Uterus (tissue), 4 donors: ENCODE results near the gene RGS11. TPM values are rescaled to one million over a fixed set of nuclear protein-coding genes. Genes with fewer than 3 reads are reported as not detected.

Experiments used
- DNase-seq, 2 donors: peaks; one replicate each; pipeline ENCODE4 v3.0.0-alpha.2; 2019 to 2020
- H3K27ac ChIP-seq, 2 donors: fragments of 200-600 bp; sonication (generic); 1 replicate in 1 of 2; 2 replicates in 1 of 2; pipeline ENCODE4 v1.5.1; 2016 to 2018
- H3K27me3 ChIP-seq, 2 donors: fragments of 200-600 bp; sonication (generic); one replicate each; pipeline ENCODE4 v1.5.1; 2018 to 2019; ENCODE audit warnings: control low read depth in 1 of 2
- H3K36me3 ChIP-seq, 2 donors: fragments of 200-600 bp; sonication (generic); one replicate each; pipeline ENCODE4 v1.5.1; 2019; ENCODE audit warnings: control low read depth in 1 of 2
- H3K4me1 ChIP-seq, 2 donors: fragments of 200-600 bp; sonication (generic); one replicate each; pipeline ENCODE4 v1.5.1; 2018 to 2019; ENCODE audit warnings: control low read depth in 1 of 2
- H3K4me3 ChIP-seq, 2 donors: fragments of 200-600 bp; sonication (generic); 1 replicate in 1 of 2; 2 replicates in 1 of 2; pipeline ENCODE4 v1.5.1; 2018 to 2019; ENCODE audit warnings: mild to moderate bottlenecking in 1 of 2
- H3K9me3 ChIP-seq, 2 donors: fragments of 200-600 bp; sonication (generic); one replicate each; pipeline ENCODE4 v1.5.1; 2019; ENCODE audit warnings: control low read depth in 1 of 2
- POLR2A ChIP-seq, 2 donors: fragments of 450-650 bp; IDR thresholded peaks; one replicate each; pipeline ENCODE4 v1.6.1; 2016; ENCODE audit warnings: antibody characterized with exemption in 2 of 2, mild to moderate bottlenecking in 1 of 2, moderate library complexity in 1 of 2
- intact Hi-C: fragments of 100-400 bp; cut with DNase I; formaldehyde crosslinking; loops from one replicate; pipeline ENCODE4 v1.15.1; 2023; ENCODE audit warnings: low total_unique reads
- total RNA-seq, 4 donors: library from RNA; depleted of rRNA in 3 of 4; stranded (reverse); fragments of >200 nt in 3 of 4; gene quantifications; one replicate each; pipeline versions ENCODE4 v1.1.0 to v1.2.4, GENCODE V29; 2014 to 2023
- TF ChIP-seq, protein P1 (sequence below), 4 experiments: fragments of 200-600 bp in 2 of 4; fragments of 450-650 bp in 2 of 4; sonication (generic) in 2 of 4; IDR thresholded peaks; one replicate each; pipeline ENCODE4 v1.5.1; 2016 to 2019; ENCODE audit warnings: antibody characterized with exemption in 4 of 4, mild to moderate bottlenecking in 2 of 4, moderate library complexity in 1 of 4
- donor health status: DM: yes; HTN: yes; CAD: no.

The RGS11 gene
- total RNA-seq, 4 donors from 2014 or later: 1.1 to 2.4 (median 2.3) TPM; not detected in 1

DNA sequence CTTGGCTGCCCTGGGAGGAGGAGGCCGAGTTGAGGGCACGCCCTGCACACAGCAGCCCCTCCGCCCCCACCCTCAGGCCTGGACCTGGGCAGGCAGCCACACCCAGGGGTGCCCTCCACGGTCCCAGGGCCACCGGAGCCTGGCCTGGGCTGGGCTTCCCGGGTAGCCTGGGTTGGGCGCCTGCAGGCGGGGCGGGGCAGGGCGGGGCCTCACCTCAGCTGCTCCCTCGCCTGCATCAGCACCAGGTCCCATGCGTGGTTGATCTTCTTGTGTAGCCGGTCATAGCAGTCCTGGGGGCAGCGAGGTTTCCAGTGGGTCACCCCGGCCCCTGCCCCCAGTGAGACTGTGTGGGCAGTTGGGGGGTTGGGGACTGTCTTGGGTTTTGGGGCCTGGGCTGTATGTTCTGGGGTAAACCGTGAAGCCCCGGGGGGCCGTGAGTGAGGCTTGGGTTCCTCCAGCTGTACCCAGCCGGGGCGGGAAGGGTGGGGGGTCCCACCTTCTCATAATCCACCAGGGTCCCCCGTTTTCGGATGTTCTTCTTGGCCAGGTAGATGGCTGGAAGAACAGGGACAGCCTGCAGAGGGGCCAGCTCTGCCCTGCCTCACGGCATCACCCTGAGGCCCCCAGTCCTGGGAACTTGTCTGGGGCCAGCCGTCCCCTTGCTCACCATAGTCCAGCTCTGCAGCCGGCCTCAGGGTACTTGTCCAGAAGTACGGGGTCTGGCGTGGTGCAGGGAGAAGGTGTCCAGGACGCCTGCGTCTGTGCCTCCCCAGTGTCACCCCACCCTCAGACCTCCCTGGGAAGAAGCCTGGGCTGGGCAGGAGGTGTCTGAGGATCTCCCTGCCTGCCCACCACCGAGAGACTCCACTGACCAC lies 2.0 kb downstream of the RGS11 start:
- TF ChIP-seq, protein P1, sequence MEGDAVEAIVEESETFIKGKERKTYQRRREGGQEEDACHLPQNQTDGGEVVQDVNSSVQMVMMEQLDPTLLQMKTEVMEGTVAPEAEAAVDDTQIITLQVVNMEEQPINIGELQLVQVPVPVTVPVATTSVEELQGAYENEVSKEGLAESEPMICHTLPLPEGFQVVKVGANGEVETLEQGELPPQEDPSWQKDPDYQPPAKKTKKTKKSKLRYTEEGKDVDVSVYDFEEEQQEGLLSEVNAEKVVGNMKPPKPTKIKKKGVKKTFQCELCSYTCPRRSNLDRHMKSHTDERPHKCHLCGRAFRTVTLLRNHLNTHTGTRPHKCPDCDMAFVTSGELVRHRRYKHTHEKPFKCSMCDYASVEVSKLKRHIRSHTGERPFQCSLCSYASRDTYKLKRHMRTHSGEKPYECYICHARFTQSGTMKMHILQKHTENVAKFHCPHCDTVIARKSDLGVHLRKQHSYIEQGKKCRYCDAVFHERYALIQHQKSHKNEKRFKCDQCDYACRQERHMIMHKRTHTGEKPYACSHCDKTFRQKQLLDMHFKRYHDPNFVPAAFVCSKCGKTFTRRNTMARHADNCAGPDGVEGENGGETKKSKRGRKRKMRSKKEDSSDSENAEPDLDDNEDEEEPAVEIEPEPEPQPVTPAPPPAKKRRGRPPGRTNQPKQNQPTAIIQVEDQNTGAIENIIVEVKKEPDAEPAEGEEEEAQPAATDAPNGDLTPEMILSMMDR (IDR thresholded peaks at IDR 0.05): no peak
- TF ChIP-seq POLR2A (IDR thresholded peaks at IDR 0.05): no peak
- intact Hi-C loops: no loop called here

DNA sequence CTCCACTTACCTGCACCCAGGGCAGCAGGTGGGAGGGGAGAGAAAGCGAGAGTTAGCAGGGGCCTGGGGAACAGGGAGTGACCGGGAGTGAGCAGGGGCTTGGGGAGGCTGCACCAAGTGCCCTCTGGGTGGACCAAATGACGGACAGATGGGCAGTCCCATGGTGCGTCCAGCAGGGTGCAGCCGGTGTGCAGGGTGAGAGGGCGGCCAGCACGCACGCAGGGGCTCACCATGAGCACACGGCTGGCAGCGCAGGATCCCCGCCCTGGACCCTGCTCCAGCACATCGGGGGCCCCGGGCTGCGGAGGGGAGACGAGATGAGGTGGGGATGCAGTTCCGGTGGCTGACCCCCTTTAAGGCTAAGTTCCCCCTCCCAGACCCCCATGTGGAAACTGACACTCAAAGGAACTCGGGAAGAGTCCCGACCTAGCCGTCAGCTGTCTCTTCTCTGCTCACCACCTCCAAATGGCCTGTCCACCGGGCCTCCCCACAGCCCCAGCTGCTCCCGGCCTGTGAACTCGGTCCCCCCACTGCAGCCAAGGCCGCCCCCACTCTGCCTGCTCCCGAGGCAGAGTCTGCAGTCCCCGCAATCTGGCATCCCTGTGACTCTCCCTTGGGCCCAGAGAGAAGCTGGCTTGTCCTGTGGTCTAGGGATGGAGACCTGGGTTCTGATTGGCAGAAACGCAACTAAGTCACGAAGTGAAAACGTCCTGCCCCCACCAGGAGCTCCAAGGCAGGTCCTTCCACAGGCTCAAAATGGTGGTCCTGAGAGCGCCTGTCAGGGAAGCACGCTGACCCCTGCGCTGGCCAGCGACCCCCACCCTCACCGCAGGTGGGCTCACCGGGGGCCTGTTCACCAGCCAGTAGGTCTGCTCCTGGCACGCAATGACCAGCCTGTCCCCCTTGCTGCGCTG lies 2.9 kb downstream of the RGS11 start:
- TF ChIP-seq, protein P1 (IDR thresholded peaks at IDR 0.05): no peak
- no peak for TF ChIP-seq POLR2A (IDR thresholded peaks at IDR 0.05)
- no peak for DNase-seq
- no peaks in the 10 kb centered on the region for H3K9me3 ChIP-seq
- H3K4me1 ChIP-seq: peaks cover 0 to 5% of the 10 kb centered on the region in 2 donors
- no peak overlapping the region for H3K4me3 ChIP-seq
- H3K36me3 ChIP-seq: no peaks in the 10 kb centered on the region
- no peaks in the 10 kb centered on the region for H3K27me3 ChIP-seq
- intact Hi-C loops: no loop called here
- H3K27ac ChIP-seq: no peak overlapping the region

More for the DNA sequence above, 2.0 kb downstream of the RGS11 start:
- Histone ChIP-seq H3K4me3 (no peak overlapping the region), H3K4me1 (peaks cover 0 to 5% of the 10 kb centered on the region in 2 donors), H3K27me3 (no peaks in the 10 kb centered on the region), H3K9me3 (no peaks in the 10 kb centered on the region), H3K27ac (no peak overlapping the region), H3K36me3 (no peaks in the 10 kb centered on the region)
- no peak for DNase-seq

- TF ChIP-seq, protein P1 (IDR thresholded peaks at IDR 0.05): no peak
- TF ChIP-seq POLR2A (IDR thresholded peaks at IDR 0.05): no peak
- Histone ChIP-seq H3K36me3 (no peaks in the 10 kb centered on the region), H3K9me3 (no peaks in the 10 kb centered on the region), H3K27me3 (no peaks in the 10 kb centered on the region), H3K4me3 (no peak overlapping the region), H3K4me1 (peaks cover 0 to 5% of the 10 kb centered on the region in 2 donors), H3K27ac (no peak overlapping the region)
- intact Hi-C loops: no loop called here
- no peak for DNase-seq
Observed at GRCh38 chr16:270381-271255, 5.1 kb downstream of the RGS11 start.

DNA sequence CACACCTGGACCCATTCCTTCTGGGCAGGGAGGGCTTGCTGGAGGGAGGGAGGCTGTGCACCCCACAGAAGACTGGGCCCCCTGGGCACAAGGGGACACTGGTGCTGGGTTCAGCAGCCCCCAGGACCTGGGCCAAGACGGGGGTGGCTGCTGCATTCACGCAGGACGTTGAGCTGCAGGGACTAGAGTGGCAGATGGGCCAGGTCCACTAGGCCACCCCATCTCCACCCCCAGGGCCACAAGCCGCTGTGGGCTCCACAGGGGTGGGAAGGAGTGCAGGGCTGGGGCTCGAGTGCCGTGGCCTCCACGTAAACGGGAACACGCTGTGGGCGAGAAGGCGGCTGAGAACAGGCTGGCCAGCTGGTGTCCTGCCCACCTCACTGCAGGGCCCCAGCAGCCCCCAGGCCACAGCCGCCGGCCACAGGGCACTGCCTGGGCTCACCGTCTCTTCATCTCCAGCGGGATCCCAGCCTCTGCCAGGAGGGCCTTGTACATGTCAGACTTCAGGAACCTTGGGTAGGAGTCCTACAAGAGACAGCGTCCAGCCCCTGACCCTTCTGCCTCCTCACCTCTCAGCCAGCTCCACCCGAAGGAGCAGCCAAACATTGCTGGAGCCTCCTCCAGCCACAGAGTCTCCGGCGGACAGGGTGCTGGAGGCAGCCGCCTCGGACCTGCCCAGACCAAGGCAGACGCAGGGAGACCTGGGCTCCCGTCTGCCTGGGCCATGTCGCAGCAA lies 6.5 kb downstream of the RGS11 start:
- no peak for DNase-seq
- no peaks in the 10 kb centered on the region for H3K4me1 ChIP-seq

More for the DNA sequence above, 6.5 kb downstream of the RGS11 start:
- TF ChIP-seq POLR2A (IDR thresholded peaks at IDR 0.05): no peak
- TF ChIP-seq, protein P1 (IDR thresholded peaks at IDR 0.05): no peak
- intact Hi-C loops: no loop called here
- Histone ChIP-seq H3K9me3 (no peaks in the 10 kb centered on the region), H3K36me3 (no peaks in the 10 kb centered on the region), H3K4me3 (no peak overlapping the region), H3K27ac (no peak overlapping the region), H3K27me3 (no peaks in the 10 kb centered on the region)
